Testis (tissue), 3 donors: Measurements from ENCODE around the gene MBNL2. TPM values are rescaled to one million over a fixed set of nuclear protein-coding genes. Genes with fewer than 3 reads are reported as not detected.

Experiments
- DNase-seq: peaks from one replicate; pipeline ENCODE4 v3.0.0-alpha.2; 2019
- H3K27ac ChIP-seq, 2 donors: fragments of 200-600 bp; sonication (generic); one replicate each; pipeline ENCODE4 v1.5.1; 2019
- H3K27me3 ChIP-seq: fragments of 200-600 bp; sonication (generic); one replicate; pipeline ENCODE4 v1.5.1; 2019
- H3K36me3 ChIP-seq: fragments of 200-600 bp; sonication (generic); one replicate; pipeline ENCODE4 v1.5.1; 2017; ENCODE audit warnings: low read depth; ENCODE audit errors: missing control alignments
- H3K4me1 ChIP-seq: fragments of 200-600 bp; sonication (generic); one replicate; pipeline ENCODE4 v1.5.1; 2019
- H3K4me3 ChIP-seq, 2 donors: fragments of 200-600 bp; sonication (generic); one replicate each; pipeline ENCODE4 v1.5.1; 2017 to 2019
- H3K9me3 ChIP-seq: fragments of 200-600 bp; sonication (generic); one replicate; pipeline ENCODE4 v1.5.1; 2017
- CTCF ChIP-seq, 3 experiments: fragments of 450-650 bp in 2 of 3; fragments of 200-600 bp in 1 of 3; sonication (generic) in 1 of 3; IDR thresholded peaks; one replicate each; pipeline ENCODE4 v1.5.1; 2016 to 2019; ENCODE audit warnings: antibody characterized with exemption in 3 of 3, mild to moderate bottlenecking in 2 of 3, moderate library complexity in 1 of 3
- POLR2A ChIP-seq: fragments of 450-650 bp; IDR thresholded peaks from one replicate; pipeline ENCODE4 v1.6.1; 2017; ENCODE audit warnings: antibody characterized with exemption, mild to moderate bottlenecking, moderate library complexity
- WGBS, 2 donors: methylation state at CpG; one replicate each; pipeline ENCODE4 v1.1.5; 2018; 5-methylcytosine and 5-hydroxymethylcytosine counted together
- intact Hi-C: fragments of 100-400 bp; cut with DNase I; formaldehyde crosslinking; loops from one replicate; pipeline ENCODE4 v1.15.1; 2023; ENCODE audit warnings: low total_unique reads
- polyA plus RNA-seq: library from polyadenylated mRNA; stranded (reverse); fragments of 350-450 nt; fragmentation: Illumina TruSeq; extraction: RNeasy Lipid Tissue Mini Kit (QIAGEN cat#74804); gene quantifications from one replicate; pipeline ENCODE4 v1.2.3, GENCODE V29; 2014; ENCODE audit warnings: low read depth, low replicate concordance; ENCODE audit not compliant: insufficient read depth
- total RNA-seq, 2 donors: library from RNA; depleted of rRNA; stranded (reverse); fragments of >200 nt; gene quantifications; one replicate each; pipeline ENCODE4 v1.2.3, GENCODE V29; 2016

MBNL2 gene
- total and polyA plus RNA-seq, 3 donors from 2014 or later = 21.5 to 83.0 (median 69.4) TPM

- DNase-seq = no peak
- TF ChIP-seq POLR2A (no peak), CTCF (IDR thresholded peaks at IDR 0.05) (no peak)
- H3K27ac ChIP-seq = no peak overlapping the region
Measured at GRCh38 chr13:97310809-97311436, 88.8 kb downstream of the MBNL2 start.

GRCh38 chr13:97311956-97312355 lies 89.8 kb downstream of the MBNL2 start:
- TF ChIP-seq CTCF (IDR thresholded peaks at IDR 0.05) (no peak), POLR2A (no peak)
- H3K27ac ChIP-seq = no peak overlapping the region
- H3K27me3 ChIP-seq = no peaks in the 10 kb centered on the region
- H3K36me3 ChIP-seq = no peaks in the 10 kb centered on the region
- peaks cover 12% of the 10 kb centered on the region for H3K4me1 ChIP-seq
- intact Hi-C loops = no loop called here
- no peaks in the 10 kb centered on the region for H3K9me3 ChIP-seq
- WGBS, 2 donors = 76 to 77% methylated on average over 3 of the region's 3 CpGs
- no peak overlapping the region for H3K4me3 ChIP-seq
- no peak for DNase-seq

More at GRCh38 chr13:97310809-97311436, 88.8 kb downstream of the MBNL2 start:
- Histone ChIP-seq H3K9me3 (no peaks in the 10 kb centered on the region), H3K36me3 (no peaks in the 10 kb centered on the region), H3K4me3 (no peak overlapping the region), H3K4me1 (peaks cover 17% of the 10 kb centered on the region), H3K27me3 (no peaks in the 10 kb centered on the region)
- intact Hi-C loops = no loop called here
- 83 to 85% methylated on average over 6 of the region's 6 CpGs for WGBS, 2 donors

- no peak for TF ChIP-seq CTCF (IDR thresholded peaks at IDR 0.05)
- no peak for TF ChIP-seq POLR2A
- Histone ChIP-seq H3K36me3 (no peaks in the 10 kb centered on the region), H3K4me3 (no peak overlapping the region), H3K27me3 (no peaks in the 10 kb centered on the region), H3K9me3 (no peaks in the 10 kb centered on the region), H3K4me1 (peaks cover 6% of the 10 kb centered on the region), H3K27ac (no peak overlapping the region)
- no peak for DNase-seq
- intact Hi-C loops = no loop called here
Measured at GRCh38 chr13:97313551-97314260, 91.6 kb downstream of the MBNL2 start.

- intact Hi-C loops = no loop called here
- TF ChIP-seq POLR2A (no peak), CTCF (IDR thresholded peaks at IDR 0.05) (no peak)
- no peak for DNase-seq
- 38 to 44% methylated on average over 2 of the region's 2 CpGs for WGBS, 2 donors
- Histone ChIP-seq H3K4me3 (no peak overlapping the region), H3K4me1 (peaks cover 7% of the 10 kb centered on the region), H3K27me3 (no peaks in the 10 kb centered on the region), H3K27ac (no peak overlapping the region), H3K36me3 (no peaks in the 10 kb centered on the region), H3K9me3 (no peaks in the 10 kb centered on the region)
Measured at GRCh38 chr13:97316390-97316789, 94.3 kb downstream of the MBNL2 start.
